Gastroesophageal sphincter (tissue), 4 donors: Measurements from ENCODE around the gene SLC4A1AP. TPM values are rescaled to one million over a fixed set of nuclear protein-coding genes. Genes with fewer than 3 reads are reported as not detected.

Experiments
- ATAC-seq: fragments of 150-250 bp; one replicate; pipeline ENCODE4 v1.9.1; 2016; ENCODE audit warnings: mild to moderate bottlenecking, moderate library complexity
- H3K27ac ChIP-seq, 4 donors: fragments of 200-600 bp; sonication (generic) in 3 of 4; 1 replicate in 3 of 4; 2 replicates in 1 of 4; pipeline ENCODE4 v1.5.1; 2016 to 2019
- H3K27me3 ChIP-seq: fragments of 200-600 bp; sonication (generic); one replicate; pipeline ENCODE4 v1.5.1; 2019
- H3K36me3 ChIP-seq, 2 donors: fragments of 200-600 bp; sonication (generic); one replicate each; pipeline ENCODE4 v1.5.1; 2019; ENCODE audit warnings: control low read depth in 1 of 2
- H3K4me1 ChIP-seq, 3 donors: fragments of 200-600 bp; sonication (generic); 1 replicate in 2 of 3; 2 replicates in 1 of 3; pipeline ENCODE4 v1.5.1; 2016 to 2019; ENCODE audit warnings: control low read depth in 2 of 3
- H3K4me3 ChIP-seq, 2 donors: fragments of 200-600 bp; sonication (generic); one replicate each; pipeline ENCODE4 v1.5.1; 2019; ENCODE audit warnings: mild to moderate bottlenecking in 1 of 2, moderate library complexity in 1 of 2
- H3K9me3 ChIP-seq, 3 donors: fragments of 200-600 bp; sonication (generic); one replicate each; pipeline ENCODE4 v1.5.1; 2017 to 2019; ENCODE audit warnings: control low read depth in 2 of 3
- CTCF ChIP-seq, 4 experiments: fragments of 200-600 bp in 2 of 4; fragments of 450-650 bp in 2 of 4; sonication (generic) in 1 of 4; IDR thresholded peaks; one replicate each; pipeline ENCODE4 v1.5.1; 2017 to 2019; ENCODE audit warnings: antibody characterized with exemption in 4 of 4, mild to moderate bottlenecking in 2 of 4, moderate library complexity in 2 of 4
- EP300 ChIP-seq: sonication (generic); formaldehyde crosslinking; IDR thresholded peaks from one replicate; pipeline ENCODE4 v1.6.1; 2017; ENCODE audit warnings: antibody characterized with exemption, mild to moderate bottlenecking
- POLR2A ChIP-seq, 2 donors: fragments of 450-650 bp; IDR thresholded peaks; one replicate each; pipeline ENCODE4 v1.6.1; 2017; ENCODE audit warnings: antibody characterized with exemption in 2 of 2, mild to moderate bottlenecking in 2 of 2, moderate library complexity in 1 of 2
- POLR2AphosphoS5 ChIP-seq: sonication (generic); formaldehyde crosslinking; IDR thresholded peaks from one replicate; pipeline ENCODE4 v1.6.1; 2017; ENCODE audit warnings: antibody characterized with exemption
- WGBS, 2 donors: methylation state at CpG; one replicate each; pipeline ENCODE4 v1.1.5; 2018; ENCODE audit warnings: low coverage in 1 of 2; 5-methylcytosine and 5-hydroxymethylcytosine counted together
- total RNA-seq, 4 donors: library from RNA; depleted of rRNA; stranded (reverse); fragments of >200 nt; gene quantifications; one replicate each; pipeline ENCODE4 v1.1.0, GENCODE V29; 2016

SLC4A1AP gene, protein sequence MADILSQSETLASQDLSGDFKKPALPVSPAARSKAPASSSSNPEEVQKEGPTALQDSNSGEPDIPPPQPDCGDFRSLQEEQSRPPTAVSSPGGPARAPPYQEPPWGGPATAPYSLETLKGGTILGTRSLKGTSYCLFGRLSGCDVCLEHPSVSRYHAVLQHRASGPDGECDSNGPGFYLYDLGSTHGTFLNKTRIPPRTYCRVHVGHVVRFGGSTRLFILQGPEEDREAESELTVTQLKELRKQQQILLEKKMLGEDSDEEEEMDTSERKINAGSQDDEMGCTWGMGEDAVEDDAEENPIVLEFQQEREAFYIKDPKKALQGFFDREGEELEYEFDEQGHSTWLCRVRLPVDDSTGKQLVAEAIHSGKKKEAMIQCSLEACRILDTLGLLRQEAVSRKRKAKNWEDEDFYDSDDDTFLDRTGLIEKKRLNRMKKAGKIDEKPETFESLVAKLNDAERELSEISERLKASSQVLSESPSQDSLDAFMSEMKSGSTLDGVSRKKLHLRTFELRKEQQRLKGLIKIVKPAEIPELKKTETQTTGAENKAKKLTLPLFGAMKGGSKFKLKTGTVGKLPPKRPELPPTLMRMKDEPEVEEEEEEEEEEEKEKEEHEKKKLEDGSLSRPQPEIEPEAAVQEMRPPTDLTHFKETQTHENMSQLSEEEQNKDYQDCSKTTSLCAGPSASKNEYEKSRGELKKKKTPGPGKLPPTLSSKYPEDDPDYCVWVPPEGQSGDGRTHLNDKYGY
- total RNA-seq: 10 to 100 TPM; 18.1 to 23.5 (median 21.4) TPM

- no peaks in the 10 kb centered on the region for H3K27me3 ChIP-seq
- WGBS, 2 donors: 0% methylated on average over 11 to 15 of the region's 56 CpGs
- H3K27ac ChIP-seq: peak within 1 kb of the TSS; percentile 71 to 94 (median 87)
- ATAC-seq: peak; percentile 83
- peaks cover 4 to 49% (median 11%) of the 10 kb centered on the region in 3 donors for H3K4me1 ChIP-seq
- TF ChIP-seq POLR2AphosphoS5 (peak; percentile 49), CTCF (IDR thresholded peaks at IDR 0.05) (no peak)
- H3K36me3 ChIP-seq: peaks cover 0 to 55% of the 10 kb centered on the region in 2 donors
- H3K4me3 ChIP-seq: peak within 1 kb of the TSS; percentile 88 to 91
- no peaks in the 10 kb centered on the region for H3K9me3 ChIP-seq
Observed at GRCh38 chr2:27663285-27664153, at the start of gene SLC4A1AP, which contains the start of gene SUPT7L. SLC4A1AP (plus strand) TSS chr2:27663889; CDS start chr2:27663915, 26 bp downstream. SUPT7L (minus strand) TSS chr2:27663614; CDS start chr2:27662192, 1,422 bp downstream.

DNA sequence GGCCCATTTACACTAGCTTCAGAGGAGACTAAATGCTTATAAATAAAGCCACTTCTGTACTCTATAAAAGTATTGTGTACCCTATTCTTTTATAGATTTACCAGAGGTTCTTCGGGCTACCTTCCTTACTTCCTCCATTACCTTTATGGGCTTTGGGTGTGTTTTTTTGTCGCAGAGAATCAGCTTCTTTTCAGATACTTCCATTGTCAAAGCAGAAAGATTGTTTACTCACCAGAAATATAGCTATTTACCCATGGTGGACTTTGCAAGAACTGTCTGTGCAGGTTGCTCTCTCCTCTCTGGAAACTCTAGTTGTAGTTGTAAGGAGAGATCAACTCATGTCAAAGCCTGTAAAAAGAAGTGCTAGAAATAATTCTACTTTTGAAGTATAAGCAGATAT, 49.7 kb upstream of the SLC4A1AP start:
- Histone ChIP-seq H3K27me3 (no peaks in the 10 kb centered on the region), H3K4me1 (no peaks in the 10 kb centered on the region), H3K9me3 (no peaks in the 10 kb centered on the region), H3K4me3 (no peak overlapping the region), H3K36me3 (peaks cover 9 to 81% of the 10 kb centered on the region in 2 donors), H3K27ac (no peak overlapping the region)
- no peak for TF ChIP-seq POLR2A (IDR thresholded peaks at IDR 0.05)
- TF ChIP-seq EP300: no peak
- no peak for TF ChIP-seq CTCF (IDR thresholded peaks at IDR 0.05)
- TF ChIP-seq POLR2AphosphoS5: no peak
- ATAC-seq: no peak
- WGBS, 2 donors: 92 to 100% methylated on average over 2 of the region's 2 CpGs

DNA sequence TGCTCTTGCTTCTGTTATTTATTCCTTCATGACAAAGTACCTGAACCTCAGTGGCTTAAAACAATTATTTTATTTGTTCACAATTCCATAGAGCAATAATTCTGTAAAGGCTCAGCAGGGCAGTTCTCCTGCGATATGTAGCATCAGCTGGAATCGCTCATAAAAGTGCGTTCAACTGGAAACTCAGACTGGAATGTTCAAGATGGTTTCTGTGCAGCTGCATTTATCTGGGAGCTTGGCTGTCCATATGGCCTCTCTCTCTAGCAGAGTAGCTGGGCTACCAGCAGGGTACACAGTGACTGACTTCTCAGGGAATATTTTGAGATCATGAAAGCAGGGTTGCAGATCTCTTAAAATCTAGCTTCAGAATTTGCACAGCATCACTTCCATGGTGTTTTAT, 48.4 kb upstream of the SLC4A1AP start:
- peaks cover 9 to 82% of the 10 kb centered on the region in 2 donors for H3K36me3 ChIP-seq
- 94 to 100% methylated on average over 3 of the region's 3 CpGs for WGBS, 2 donors
- no peak for TF ChIP-seq CTCF (IDR thresholded peaks at IDR 0.05)
- no peak for TF ChIP-seq POLR2A (IDR thresholded peaks at IDR 0.05)
- no peak for TF ChIP-seq POLR2AphosphoS5
- no peak for TF ChIP-seq EP300

DNA sequence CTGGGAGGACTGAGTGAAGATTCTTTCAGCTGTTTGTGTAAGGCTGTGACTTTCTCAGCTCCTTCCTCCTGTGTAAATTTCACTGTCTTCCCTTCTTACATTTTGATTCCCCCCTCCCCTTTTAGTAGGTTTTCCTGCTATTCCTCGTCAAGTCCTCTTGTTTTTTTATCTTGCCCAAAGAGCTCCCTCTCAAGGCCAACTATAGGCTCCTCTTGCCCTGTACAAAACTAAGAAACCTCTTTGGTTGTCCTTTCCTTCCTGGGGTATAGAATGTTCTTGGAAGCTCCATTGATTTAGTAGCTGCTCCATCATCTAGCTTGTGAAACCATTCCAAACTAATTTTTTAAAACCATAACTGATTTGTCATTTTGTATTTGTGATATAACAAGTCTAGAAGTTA, 42.2 kb upstream of the SLC4A1AP start:
- TF ChIP-seq POLR2AphosphoS5 (no peak), CTCF (IDR thresholded peaks at IDR 0.05) (no peak), POLR2A (IDR thresholded peaks at IDR 0.05) (no peak), EP300 (no peak)
- ATAC-seq: no peak
- WGBS, 2 donors: 53% methylated on average over 1 of the region's 1 CpG; no CpG with 5 or more reads in 1 of the 2 donors
- Histone ChIP-seq H3K27ac (no peak overlapping the region), H3K9me3 (no peaks in the 10 kb centered on the region), H3K4me1 (no peaks in the 10 kb centered on the region), H3K4me3 (no peak overlapping the region), H3K36me3 (peaks cover 8 to 80% of the 10 kb centered on the region in 2 donors), H3K27me3 (no peaks in the 10 kb centered on the region)

More for the DNA sequence above, 48.4 kb upstream of the SLC4A1AP start:
- no peaks in the 10 kb centered on the region for H3K4me1 ChIP-seq
- no peak overlapping the region for H3K27ac ChIP-seq
- ATAC-seq: no peak
- H3K4me3 ChIP-seq: no peak overlapping the region
- no peaks in the 10 kb centered on the region for H3K27me3 ChIP-seq
- no peaks in the 10 kb centered on the region for H3K9me3 ChIP-seq
